Stimulated activated CD4-positive, alpha-beta T cell treated with anti-CD3 and anti-CD28 coated beads, Interleukin-2, amount 100 ng/mL, for 24 hours (primary cell): ENCODE measurements around the gene TRPV4.
A peak's percentile ranks its signal among the peaks of the same experiment; 100 is the strongest.

Experiments
- DNase-seq, 2 donors: peaks; one replicate each; pipeline ENCODE4 v3.0.0-alpha.2; 2020

TRPV4 gene

DNA sequence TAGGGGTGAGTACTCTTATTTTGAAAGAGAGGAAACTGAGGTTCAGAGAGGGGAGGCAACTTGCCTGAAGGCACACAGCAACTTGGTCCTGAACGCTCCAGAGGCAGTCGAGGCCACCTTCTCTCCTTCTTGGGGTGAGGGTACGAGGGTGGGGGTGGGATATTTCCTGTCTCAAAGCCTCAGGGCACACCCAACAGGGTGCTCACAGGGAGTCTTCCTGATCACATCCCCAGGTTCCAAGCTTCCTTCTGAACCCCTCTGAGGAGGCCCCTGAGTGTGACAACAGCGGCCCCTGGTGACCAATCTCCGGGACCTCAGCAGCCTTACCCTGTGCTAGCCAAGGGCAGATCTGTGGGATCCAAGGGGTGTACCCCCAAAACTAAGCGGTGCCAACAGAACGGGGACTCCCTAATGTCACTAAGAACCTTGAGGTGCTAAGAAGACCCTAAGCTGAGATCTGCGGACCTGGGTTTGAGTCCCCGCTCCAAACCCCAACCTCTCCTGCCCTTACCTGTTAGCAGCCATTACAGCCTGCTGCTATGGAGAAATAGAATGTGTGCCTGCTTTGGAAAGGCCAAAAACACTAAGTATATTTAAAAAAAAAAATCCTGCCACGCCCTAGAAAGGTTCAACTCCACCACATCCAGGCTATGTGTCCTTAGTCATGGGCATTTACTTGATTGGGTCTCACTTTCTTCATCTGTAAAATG lies 57.9 kb downstream of the TRPV4 start:
- DNase-seq, result peak; percentile 82 to 83

DNA sequence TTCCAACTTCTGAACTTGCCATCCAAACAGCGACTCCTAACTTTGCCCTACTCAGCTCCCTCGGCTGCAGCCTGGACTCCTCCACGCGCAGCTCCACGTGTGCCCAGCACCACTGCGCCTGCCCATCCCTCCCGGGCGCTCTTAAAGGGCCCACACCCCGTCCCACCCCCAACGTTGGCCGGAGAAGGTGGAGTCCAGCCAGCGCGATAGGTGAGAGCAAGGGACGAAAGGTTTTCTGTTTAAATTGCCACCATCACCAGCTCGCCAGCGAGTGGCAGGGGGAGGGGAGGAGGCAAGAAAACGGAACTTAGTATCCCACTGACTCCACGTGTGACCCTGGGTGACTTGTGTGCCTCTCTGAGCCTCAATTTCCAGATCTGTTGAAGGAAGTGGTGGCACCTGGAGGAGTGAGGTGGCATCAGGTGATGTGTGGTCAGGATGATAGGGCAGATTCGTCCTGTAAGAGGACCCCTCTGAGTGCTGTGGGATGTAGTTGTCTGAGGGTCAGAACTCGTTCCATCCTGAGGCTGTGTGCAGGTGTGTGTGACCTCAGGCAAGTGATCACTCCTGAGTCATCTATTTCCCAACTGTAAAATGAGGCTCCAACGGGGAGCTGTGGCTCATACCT lies 59.7 kb downstream of the TRPV4 start:
- DNase-seq, result no peak

DNA sequence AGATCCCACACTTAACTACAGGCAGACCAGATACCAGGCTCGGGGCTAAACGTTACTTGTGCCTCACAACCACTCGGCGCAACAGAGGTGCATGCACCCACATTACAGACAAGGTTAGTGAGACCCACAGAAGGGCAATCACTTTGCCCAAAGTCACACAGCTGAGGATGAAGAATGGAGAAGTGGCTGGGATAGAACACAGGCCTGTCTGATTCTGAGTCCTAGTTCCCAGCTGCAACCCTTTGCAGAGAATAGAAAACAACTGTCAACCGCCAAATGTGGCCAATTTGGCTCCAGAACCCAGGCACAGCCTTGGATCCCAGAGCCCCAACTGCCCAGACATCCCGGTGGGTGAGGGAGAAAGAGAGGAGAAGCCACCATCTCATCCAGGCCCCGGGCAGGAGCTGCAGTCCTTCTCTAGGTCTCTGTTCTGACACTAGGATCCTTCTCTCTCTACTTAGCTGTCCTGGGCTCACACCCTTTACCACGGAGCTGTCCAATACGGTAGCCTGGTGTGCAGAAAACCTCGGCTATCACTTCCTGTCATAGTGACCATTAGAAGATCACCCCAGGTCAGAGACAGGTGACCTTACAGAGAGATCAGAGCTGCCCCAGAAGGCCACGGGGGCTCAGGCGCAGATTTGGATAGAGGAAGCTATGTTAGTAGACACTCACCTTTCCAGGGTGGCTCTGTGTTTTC lies 60.4 kb downstream of the TRPV4 start:
- DNase-seq, result no peak

DNA sequence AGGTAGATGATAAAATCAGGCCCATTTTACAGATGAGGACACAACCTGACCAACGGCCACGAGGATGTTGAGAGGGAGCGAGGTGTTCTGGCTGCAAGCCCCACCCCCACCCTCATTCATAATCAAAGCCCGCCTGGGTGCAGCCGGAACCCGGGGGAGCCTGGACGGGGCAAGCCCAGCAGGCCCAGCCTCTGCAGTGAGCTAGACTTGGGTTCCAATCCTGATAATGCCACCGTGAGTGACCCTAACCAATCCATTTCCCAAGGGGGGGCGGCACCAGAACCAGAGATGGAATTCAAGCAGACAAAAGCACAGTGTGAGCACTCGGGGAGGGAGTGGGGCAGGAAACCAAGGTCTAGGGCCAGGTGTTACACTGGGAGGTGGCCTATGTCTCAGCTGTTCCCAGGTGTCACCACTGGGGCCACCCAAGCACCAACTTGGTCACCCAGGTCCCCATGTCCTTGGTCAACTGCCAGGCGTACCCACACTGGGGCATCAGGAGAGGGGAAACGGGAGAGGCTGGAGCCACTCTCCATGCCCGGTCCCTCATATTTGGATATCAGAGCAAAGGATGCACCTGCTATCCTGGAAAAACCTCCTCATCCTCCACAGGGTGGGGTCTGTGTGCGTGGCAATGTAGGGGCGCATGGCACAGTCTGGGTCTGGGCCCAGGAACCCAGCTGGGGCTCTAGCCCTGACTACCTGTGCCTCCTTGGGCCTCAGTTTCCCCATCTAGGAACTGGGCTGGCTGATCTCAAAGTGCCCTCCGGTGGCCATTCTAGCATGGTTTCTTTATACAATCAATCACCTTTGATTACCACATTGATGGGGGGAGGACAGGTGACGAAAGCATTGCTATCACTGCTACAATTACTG lies 61.2 kb downstream of the TRPV4 start:
- no peak for DNase-seq

DNA sequence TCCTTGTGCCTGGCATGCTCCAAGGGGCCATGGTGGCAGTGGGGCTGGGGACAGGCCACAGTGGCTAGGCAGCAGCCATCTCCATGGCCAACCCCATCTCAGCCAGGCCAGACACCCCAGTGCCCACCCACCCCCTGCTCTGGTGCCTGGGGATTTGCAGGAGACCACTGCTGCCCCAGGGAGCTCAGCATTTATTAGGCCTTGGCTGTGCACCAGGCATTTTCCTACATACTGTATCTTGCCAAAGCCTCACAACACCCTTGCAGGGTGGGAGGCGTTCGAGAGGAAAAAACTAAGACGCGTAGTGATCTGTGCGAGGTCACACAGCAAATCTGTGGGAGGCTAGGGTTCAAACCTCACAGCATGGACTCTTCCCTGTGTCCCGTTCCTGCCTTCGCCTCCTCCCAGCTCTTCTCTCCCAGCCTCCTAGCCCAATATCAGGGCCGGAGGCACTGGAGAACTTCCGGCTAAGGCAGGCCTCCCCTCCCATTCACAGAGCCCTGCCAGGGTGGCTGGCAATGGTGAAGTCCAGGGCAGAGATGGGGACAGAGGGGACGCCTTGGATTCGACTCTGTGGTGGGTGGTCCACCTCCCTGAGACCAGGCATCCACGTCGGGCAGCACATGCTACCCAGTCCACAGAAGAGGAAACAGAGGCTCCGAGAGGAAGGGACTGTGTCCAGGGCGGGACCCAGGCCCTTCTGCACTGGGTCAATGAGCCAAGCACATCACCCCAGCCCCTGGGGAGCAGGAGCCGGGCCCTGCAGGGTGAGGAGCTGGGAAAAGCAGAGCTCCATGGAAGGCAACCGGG lies 62.1 kb downstream of the TRPV4 start:
- no peak for DNase-seq

DNA sequence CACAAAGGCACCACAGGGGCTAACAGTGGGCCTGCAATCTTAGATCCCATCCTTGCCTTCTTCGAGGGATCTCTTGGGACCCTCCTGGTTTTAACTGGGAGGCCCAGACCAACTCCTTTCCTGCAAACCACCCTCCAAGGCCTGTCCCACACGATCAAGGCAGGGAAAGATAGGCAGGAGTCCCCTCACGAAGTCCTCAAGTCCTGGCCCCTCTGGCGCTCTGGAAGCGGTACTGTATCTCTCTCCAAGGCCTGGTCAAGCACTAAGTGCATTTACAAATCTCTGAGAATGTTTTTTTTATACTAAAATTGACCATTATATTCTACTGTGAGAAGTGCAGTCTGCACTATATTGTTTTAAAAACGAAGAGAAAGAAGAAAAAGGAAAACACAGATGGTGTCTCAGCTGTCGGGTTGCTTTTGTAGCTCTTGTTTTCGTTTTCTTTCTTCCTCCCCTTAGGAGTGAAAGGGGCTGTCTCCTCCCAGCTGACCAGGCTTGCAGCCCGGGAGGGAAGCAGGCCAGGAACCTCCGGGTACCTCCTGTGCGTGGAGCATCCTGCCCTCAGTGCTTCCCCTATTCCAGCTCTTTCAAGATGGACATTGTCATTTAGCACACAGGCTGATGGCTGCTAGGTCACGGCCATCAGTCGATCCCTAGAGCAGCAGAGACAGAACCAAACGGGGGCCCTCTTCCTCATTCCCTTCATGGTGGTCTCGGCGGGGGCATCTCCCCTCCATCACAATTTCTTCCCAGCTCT lies 62.9 kb downstream of the TRPV4 start:
- DNase-seq, result no peak

DNA sequence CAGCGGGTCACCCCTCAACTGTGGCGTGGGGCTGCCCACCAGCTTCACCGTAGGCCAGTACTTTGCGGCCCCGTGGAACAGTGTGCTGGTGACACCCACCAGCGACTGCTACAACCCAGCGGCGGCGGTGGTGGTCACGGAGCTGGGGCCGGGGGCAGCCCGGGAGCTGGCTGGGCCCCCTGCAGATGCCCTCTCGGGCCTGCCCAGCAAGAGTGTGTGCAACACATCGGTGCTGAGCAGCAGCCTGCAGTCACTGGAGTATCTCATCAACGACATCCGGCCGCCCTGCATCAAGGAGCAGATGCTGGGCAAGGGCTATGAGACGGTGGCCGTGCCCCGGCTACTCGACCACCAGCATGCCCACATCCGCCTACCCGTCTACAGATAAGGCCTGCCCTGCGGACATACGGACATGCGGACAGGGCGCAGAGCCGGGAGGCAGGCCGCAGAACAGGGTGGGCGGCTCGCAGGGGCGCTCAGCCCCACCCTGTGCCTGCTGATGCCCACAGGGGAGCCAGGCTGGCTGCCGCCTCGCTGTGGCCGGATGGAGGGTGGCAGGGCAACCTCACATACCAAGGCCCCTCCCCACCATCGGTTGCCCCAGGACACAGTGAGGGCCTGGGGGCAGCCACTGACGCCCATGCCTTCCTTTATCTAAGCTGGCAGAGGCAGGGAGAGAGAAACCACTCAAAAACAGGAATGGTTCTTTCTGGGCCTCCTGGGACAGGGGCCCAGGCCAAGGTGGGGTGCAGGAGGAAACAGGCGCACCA lies 64.1 kb downstream of the TRPV4 start:
- no peak for DNase-seq

DNA sequence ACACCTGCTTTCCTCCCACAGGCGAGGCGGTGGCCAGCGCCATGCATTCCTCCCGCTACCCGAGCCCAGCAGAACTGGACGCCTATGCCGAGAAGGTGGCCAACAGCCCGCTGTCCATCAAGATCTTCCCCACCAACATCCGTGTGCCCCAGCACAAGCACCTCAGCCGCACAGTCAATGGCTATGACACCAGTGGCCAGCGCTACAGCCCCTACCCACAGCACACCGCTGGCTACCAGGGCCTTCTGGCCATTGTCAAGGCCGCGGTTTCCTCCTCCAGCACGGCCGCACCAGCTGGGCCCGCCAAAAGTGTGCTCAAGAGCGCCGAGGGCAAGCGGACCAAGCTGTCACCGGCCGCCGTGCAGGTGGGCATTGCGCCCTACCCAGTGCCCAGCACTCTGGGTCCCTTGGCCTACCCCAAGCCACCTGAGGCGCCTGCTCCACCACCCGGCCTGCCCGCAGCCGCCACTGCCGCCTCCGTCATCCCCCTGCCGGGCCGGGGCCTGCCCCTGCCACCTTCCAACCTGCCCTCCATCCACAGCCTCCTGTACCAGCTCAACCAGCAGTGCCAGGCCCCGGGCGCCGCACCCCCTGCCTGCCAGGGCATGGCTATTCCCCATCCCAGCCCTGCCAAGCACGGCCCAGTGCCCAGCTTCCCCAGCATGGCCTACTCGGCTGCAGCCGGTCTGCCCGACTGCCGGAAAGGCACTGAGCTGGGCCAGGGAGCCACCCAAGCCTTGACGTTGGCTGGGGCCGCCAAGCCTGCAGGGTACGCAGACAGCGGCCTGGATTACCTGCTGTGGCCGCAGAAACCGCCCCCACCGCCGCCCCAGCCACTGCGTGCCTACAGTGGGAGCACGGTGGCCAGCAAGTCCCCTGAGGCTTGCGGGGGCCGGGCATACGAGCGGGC lies 65.0 kb downstream of the TRPV4 start:
- no peak for DNase-seq

DNA sequence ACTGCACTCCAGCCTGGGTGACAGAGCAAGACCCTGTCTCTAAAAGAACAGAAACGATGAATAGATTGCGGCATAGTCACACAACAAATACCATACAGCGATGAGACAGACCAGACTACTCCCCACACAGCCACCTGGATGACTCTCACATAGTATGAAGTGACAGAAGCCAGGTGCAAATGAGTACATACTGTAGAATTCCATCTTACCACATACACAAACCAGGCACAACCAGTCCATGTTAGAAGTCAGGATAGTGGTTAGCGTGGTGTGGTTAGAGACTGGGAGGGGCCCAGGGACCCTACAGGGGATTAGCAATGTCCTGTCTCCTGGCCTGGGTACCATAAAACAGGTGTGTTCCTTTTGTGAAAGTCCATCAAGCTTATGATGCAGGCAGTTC lies 65.7 kb downstream of the TRPV4 start:
- no peak for DNase-seq

DNA sequence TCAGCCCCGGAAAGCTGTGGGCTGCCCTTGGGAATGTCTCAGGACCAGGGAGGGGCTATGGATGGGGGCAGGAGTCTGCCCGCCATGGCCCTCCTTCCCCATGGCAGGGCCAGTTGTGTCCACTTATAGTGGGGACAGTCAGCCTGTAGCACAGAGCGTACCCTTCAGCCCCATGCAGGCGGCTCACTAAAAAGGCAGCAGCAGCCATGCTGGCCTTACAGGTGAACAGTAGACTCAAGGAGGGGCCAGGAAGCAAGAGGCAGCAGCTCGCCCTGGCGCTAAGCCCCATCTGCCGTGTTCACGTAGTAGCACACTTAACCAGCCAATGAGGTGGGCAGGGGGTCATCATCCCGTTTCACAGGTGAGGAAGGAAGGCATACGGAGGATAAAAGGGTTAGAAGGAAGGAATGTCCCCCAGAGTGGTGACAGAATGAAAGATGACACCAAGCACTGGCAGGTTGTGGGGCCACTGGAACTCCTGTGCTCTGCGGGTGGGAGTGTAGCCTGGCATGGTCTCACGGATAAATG lies 66.9 kb downstream of the TRPV4 start:
- peak in 1 of 2 donors; percentile 5 for DNase-seq

DNA sequence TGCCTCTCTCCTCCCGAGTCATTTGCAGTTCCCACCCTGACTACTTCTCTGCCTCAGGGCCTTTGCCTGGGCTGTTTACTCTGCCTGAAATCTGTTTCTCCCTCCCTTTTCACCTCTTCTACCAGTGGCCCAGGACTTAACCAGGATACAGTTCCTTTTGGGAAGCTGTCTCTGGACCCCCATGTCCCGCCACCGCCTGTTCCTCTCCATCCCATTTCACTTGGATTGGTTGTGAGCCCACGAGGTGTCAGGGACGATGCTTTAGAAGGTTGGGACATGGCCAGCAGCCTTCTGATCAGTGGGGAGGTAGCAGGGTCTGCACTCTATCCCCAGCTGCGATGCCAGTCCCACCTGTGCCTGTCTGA lies 67.8 kb downstream of the TRPV4 start:
- DNase-seq, result no peak

DNA sequence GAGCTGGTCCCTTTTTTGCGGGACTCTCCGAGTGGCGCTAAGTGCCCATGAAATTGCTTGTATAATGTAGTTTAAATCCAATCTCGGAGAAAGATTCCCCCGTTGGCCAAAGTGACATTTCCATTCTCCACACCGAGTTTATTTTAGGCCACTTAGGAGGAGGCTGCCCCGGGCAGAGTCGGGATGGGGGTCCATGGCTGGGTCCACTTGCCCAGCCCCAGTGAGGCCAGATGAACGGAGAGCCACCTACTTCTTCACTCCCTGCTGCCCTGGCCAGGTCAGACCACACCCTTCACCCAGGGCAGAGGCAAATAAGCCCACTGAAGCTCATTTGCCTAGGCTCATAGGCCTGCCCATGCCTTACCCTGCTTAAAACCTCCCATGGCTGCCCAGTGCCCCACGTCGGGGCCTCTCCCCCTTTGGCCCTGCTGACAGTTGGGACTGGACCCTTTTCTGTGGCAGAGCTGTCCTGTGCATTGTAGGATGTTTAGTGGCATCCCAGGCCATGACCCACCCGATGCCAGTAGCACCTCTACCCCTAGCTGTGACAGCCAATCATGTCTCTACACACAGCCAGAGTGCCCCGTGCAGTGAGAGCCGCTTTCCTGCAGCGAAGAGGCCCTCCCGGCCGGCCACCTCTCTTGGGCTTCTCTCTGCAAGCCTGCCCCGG lies 68.3 kb downstream of the TRPV4 start:
- DNase-seq, result peak in 1 of 2 donors; percentile 12

DNA sequence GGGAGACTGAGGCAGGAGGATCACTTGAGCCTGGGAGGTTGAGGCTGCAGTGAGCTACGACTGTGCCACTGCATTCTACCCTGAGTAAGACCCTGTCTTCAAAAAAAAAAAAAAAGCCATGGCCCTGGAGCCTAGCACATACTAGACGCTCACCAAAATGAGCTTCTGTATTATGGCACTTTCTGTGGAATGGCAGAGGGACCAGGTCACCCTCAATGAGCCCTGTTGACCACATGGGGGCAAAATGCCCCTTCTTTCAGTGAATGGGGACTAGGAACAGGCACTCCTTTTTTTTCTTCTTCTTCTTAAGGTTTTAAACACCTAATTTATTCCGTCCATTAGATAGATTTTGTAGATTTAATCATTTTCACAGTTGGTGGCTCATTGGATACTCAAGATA lies 69.1 kb downstream of the TRPV4 start:
- DNase-seq, result no peak

DNA sequence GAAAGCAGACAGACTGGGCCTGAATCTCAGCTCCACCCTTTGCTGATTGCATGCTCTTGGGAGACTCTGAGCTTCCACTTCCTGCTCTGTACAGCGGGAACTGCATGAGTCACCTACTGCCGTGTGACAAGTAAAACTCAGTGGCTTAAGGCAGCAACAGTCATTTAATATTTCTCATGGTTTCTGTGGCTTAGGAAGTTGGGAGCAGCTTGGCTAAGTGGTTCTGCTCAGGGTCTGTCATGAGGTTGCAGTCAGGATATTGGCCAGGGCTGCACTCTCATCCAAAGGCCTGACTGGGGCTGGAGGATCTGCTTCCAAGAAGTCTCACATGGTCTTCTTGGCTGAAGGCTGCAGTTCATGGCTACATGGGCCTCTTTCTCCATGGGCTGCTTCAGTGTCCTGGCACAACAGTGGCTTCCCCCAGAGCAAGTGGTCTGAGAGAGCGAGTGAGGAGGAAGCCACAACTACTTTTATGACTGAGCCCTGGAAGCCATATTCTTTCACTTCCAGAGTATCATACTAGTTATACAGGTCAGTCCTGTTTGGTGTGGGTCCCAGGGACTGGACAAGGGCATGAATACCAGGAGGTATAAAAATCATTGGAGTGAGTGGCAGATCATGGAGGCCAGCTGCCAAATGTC lies 69.9 kb downstream of the TRPV4 start:
- DNase-seq, result peak in 1 of 2 donors; percentile 14

DNA sequence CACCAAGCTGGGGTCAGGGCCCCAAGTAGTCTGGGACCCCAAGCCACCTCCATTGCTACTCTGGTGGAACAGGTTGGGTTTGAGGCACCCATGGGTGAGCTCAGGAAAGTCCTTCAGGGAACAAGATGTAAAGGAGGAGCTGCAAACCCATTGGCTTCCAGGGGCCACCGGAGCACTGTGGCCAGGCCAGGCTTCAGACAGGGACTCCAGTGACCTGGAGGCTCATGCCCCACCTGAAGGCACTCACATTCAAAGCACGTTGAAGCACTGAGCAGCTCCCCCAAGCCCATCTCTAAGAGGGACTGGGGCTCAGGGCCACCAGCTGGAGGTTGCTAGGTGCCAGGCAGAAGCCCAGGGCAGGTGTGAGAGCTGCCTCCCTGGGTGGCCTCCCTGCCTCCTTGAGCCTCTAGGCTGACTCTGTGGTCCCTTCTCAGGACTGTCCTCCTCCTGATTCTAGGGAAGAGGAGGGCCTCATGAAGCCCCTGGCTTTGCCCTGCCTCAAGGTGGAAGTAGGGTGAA lies 70.5 kb downstream of the TRPV4 start:
- DNase-seq, result no peak

DNA sequence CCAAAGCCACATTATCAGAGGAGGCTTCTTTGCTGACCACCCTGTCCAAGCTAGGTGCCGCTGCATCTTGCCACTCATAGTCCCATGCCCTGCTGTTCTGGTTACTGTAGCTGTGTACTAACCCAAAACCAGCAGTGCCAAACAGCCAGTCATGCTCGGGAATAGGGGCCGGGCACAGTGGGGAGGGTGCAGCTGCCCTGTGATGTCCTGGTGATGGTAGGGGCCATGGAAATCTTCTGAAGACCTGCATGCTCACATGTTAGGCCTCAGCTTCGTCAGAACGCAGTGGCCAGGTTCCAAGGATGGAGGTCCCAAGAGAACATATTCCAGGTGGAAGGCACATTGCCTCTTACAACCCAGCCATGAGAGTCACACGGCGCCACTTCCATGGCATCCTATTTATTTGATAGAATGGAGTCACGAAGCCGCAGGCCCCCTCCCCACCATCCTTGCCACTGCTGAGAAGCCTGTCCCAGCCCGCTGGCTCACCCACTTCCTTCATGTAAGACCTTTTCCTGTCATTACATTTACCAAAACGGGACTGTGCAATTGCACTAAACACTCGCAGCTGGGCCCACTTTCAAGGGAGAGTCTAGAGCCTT lies 71.0 kb downstream of the TRPV4 start:
- DNase-seq, result no peak
